Transverse colon (tissue), 4 donors: ENCODE results near the gene ZNF236.

Experiments
- CTCF ChIP-seq, 5 experiments: fragments of 200-600 bp in 3 of 5; fragments of 450-650 bp in 2 of 5; sonication (generic) in 3 of 5; IDR thresholded peaks; 1 replicate in 2 of 5; 2 replicates in 3 of 5; pipeline ENCODE4 v1.5.1; 2016 to 2017; ENCODE audit warnings: antibody characterized with exemption in 5 of 5, inconsistent platforms in 3 of 5, mild to moderate bottlenecking in 2 of 5, moderate library complexity in 1 of 5
- EP300 ChIP-seq: sonication (generic); formaldehyde crosslinking; IDR thresholded peaks from one replicate; pipeline ENCODE4 v1.6.1; 2017; ENCODE audit warnings: antibody characterized with exemption, low read depth
- POLR2A ChIP-seq: fragments of 450-650 bp; IDR thresholded peaks from one replicate; pipeline ENCODE4 v1.6.1; 2016; ENCODE audit warnings: antibody characterized with exemption, mild to moderate bottlenecking, moderate library complexity
- POLR2AphosphoS5 ChIP-seq, 3 donors: sonication (generic); formaldehyde crosslinking; IDR thresholded peaks; one replicate each; pipeline ENCODE4 v1.6.1; 2016; ENCODE audit warnings: antibody characterized with exemption in 3 of 3

- TF ChIP-seq EP300 (no peak), CTCF (IDR thresholded peaks at IDR 0.05) (no peak), POLR2A (peak; percentile 69), POLR2AphosphoS5 (IDR thresholded peaks at IDR 0.05) (peak in 2 of 3 donors; percentile 45 to 55)
Measured at GRCh38 chr18:76821875-76822505, 367 bp upstream of the ZNF236 start.
